Thymus (tissue), 11 donors: Measurements from ENCODE around the gene NBAS. TPM values are rescaled to one million over a fixed set of nuclear protein-coding genes. Genes with fewer than 3 reads are reported as not detected.
A peak's percentile ranks its signal among the peaks of the same experiment; 100 is the strongest.

Experiments
- DNase-seq, 9 donors: peaks; one replicate each; pipeline ENCODE4 v3.0.0-alpha.2; 2013; ENCODE audit warnings: low spot score in 9 of 9, low read depth in 6 of 9, missing footprints in 1 of 9
- H3K27ac ChIP-seq, 2 donors: one replicate each; pipeline ENCODE4 v1.5.1; 2013; ENCODE audit warnings: control low read depth in 1 of 2, low read depth in 1 of 2, low read length in 1 of 2, mild to moderate bottlenecking in 1 of 2, moderate library complexity in 1 of 2
- H3K27me3 ChIP-seq, 2 donors: one replicate each; pipeline ENCODE4 v1.5.1; 2013; ENCODE audit warnings: low read length in 1 of 2; ENCODE audit not compliant: control insufficient read depth in 2 of 2, insufficient read depth in 1 of 2
- H3K36me3 ChIP-seq, 2 donors: one replicate each; pipeline ENCODE4 v1.5.1; 2013; ENCODE audit warnings: low read length in 1 of 2, mild to moderate bottlenecking in 1 of 2, moderate library complexity in 1 of 2; ENCODE audit not compliant: control insufficient read depth in 2 of 2, insufficient read depth in 2 of 2
- H3K4me1 ChIP-seq, 2 donors: one replicate each; pipeline ENCODE4 v1.5.1; 2013; ENCODE audit warnings: low read length in 2 of 2; ENCODE audit not compliant: control insufficient read depth in 2 of 2, insufficient read depth in 2 of 2
- H3K4me3 ChIP-seq, 2 donors: one replicate each; pipeline ENCODE4 v1.5.1; 2013; ENCODE audit warnings: low read length in 2 of 2, control low read depth in 1 of 2, mild to moderate bottlenecking in 1 of 2
- H3K9me3 ChIP-seq, 2 donors: one replicate each; pipeline ENCODE4 v1.5.1; 2013; ENCODE audit warnings: low read length in 1 of 2, mild to moderate bottlenecking in 1 of 2; ENCODE audit not compliant: control insufficient read depth in 2 of 2, insufficient read depth in 1 of 2
- whole genome bisulfite sequencing: extraction: QIAGEN DNeasy Blood & Tissue Kit; methylation state at CpG from one replicate; pipeline ENCODE4 v1.1.7; 2013; 5-methylcytosine and 5-hydroxymethylcytosine counted together
- polyA plus RNA-seq: library from polyadenylated mRNA; stranded (reverse); fragments of 200-250 nt; gene quantifications from one replicate; pipeline ENCODE4 v1.2.3, GENCODE V29; 2013
- total RNA-seq: library from RNA; stranded (reverse); fragments of 120-200 nt; gene quantifications from one replicate; pipeline ENCODE4 v1.2.4, GENCODE V29; 2013
- donor health status: healthy.

NBAS gene
- total and polyA plus RNA-seq, 2 donors, result 31.4 to 36.9 TPM

GRCh38 chr2:15435474-15435873, 125.7 kb downstream of the NBAS start:
- Histone ChIP-seq H3K27me3 (no peaks in the 10 kb centered on the region), H3K4me3 (no peak overlapping the region), H3K36me3 (no peaks in the 10 kb centered on the region), H3K4me1 (no peaks in the 10 kb centered on the region), H3K9me3 (no peaks in the 10 kb centered on the region), H3K27ac (no peak overlapping the region)
- no peak for DNase-seq
- 88% methylated on average over 5 of the region's 5 CpGs for WGBS

GRCh38 chr2:15432642-15433256, 128.4 kb downstream of the NBAS start:
- WGBS, result 97% methylated on average over 5 of the region's 5 CpGs
- Histone ChIP-seq H3K27ac (no peak overlapping the region), H3K27me3 (no peaks in the 10 kb centered on the region), H3K9me3 (no peaks in the 10 kb centered on the region), H3K4me1 (no peaks in the 10 kb centered on the region), H3K4me3 (no peak overlapping the region), H3K36me3 (no peaks in the 10 kb centered on the region)
- no peak for DNase-seq

- H3K4me1 ChIP-seq, result no peaks in the 10 kb centered on the region
- no peak overlapping the region for H3K27ac ChIP-seq
- DNase-seq, result no peak
- H3K4me3 ChIP-seq, result no peak overlapping the region
- H3K36me3 ChIP-seq, result no peaks in the 10 kb centered on the region
- WGBS, result 93% methylated on average over 1 of the region's 1 CpG
- no peaks in the 10 kb centered on the region for H3K9me3 ChIP-seq
- H3K27me3 ChIP-seq, result no peaks in the 10 kb centered on the region
Observed at GRCh38 chr2:15429032-15429431, 132.1 kb downstream of the NBAS start.

- Histone ChIP-seq H3K9me3 (no peaks in the 10 kb centered on the region), H3K4me1 (no peaks in the 10 kb centered on the region), H3K27ac (no peak overlapping the region), H3K27me3 (no peaks in the 10 kb centered on the region), H3K4me3 (no peak overlapping the region), H3K36me3 (peaks cover 0 to 3% of the 10 kb centered on the region in 2 donors)
- peak in 1 of 9 donors; percentile 2 for DNase-seq
Observed at GRCh38 chr2:15427987-15428386, 133.1 kb downstream of the NBAS start.

- Histone ChIP-seq H3K9me3 (no peaks in the 10 kb centered on the region), H3K27ac (no peak overlapping the region), H3K4me1 (no peaks in the 10 kb centered on the region), H3K4me3 (no peak overlapping the region), H3K36me3 (peaks cover 0 to 3% of the 10 kb centered on the region in 2 donors), H3K27me3 (no peaks in the 10 kb centered on the region)
- whole genome bisulfite sequencing, result 98% methylated on average over 5 of the region's 5 CpGs
- DNase-seq, result no peak
Observed at GRCh38 chr2:15426606-15427005, 134.5 kb downstream of the NBAS start.

- Histone ChIP-seq H3K36me3 (peaks cover 0 to 3% of the 10 kb centered on the region in 2 donors), H3K9me3 (no peaks in the 10 kb centered on the region), H3K27ac (no peak overlapping the region), H3K4me3 (no peak overlapping the region), H3K27me3 (no peaks in the 10 kb centered on the region), H3K4me1 (no peaks in the 10 kb centered on the region)
- DNase-seq, result no peak
- 97% methylated on average over 4 of the region's 4 CpGs for WGBS
Observed at GRCh38 chr2:15425712-15426111, 135.4 kb downstream of the NBAS start.

- H3K4me1 ChIP-seq, result no peaks in the 10 kb centered on the region
- peaks cover 0 to 3% of the 10 kb centered on the region in 2 donors for H3K36me3 ChIP-seq
- H3K27ac ChIP-seq, result no peak overlapping the region
- H3K27me3 ChIP-seq, result no peaks in the 10 kb centered on the region
- 96% methylated on average over 3 of the region's 3 CpGs for WGBS
- H3K4me3 ChIP-seq, result no peak overlapping the region
- H3K9me3 ChIP-seq, result no peaks in the 10 kb centered on the region
- no peak for DNase-seq
Observed at GRCh38 chr2:15421753-15422152, 139.4 kb downstream of the NBAS start.

- H3K4me3 ChIP-seq, result no peak overlapping the region
- no peaks in the 10 kb centered on the region for H3K4me1 ChIP-seq
- H3K27ac ChIP-seq, result no peak overlapping the region
- no peaks in the 10 kb centered on the region for H3K27me3 ChIP-seq
- no peak for DNase-seq
- H3K9me3 ChIP-seq, result no peaks in the 10 kb centered on the region
- 98% methylated on average over 2 of the region's 2 CpGs for WGBS
- H3K36me3 ChIP-seq, result peaks cover 3 to 5% of the 10 kb centered on the region in 2 donors
Observed at GRCh38 chr2:15415748-15416147, 145.4 kb downstream of the NBAS start.

- no peak for DNase-seq
- Histone ChIP-seq H3K4me1 (no peaks in the 10 kb centered on the region), H3K4me3 (no peak overlapping the region), H3K9me3 (no peaks in the 10 kb centered on the region), H3K27me3 (no peaks in the 10 kb centered on the region), H3K36me3 (peaks cover 3 to 7% of the 10 kb centered on the region in 2 donors), H3K27ac (no peak overlapping the region)
- 97% methylated on average over 6 of the region's 6 CpGs for WGBS
Observed at GRCh38 chr2:15412779-15413178, 148.4 kb downstream of the NBAS start.
